SW480 (cell line): ENCODE results near the gene NHSL1.
A peak's percentile ranks its signal among the peaks of the same experiment; 100 is the strongest.

Experiments used
- DNase-seq: peaks from one replicate; pipeline ENCODE4 v3.0.0-alpha.2; 2016; ENCODE audit warnings: low spot score

Gene NHSL1

GRCh38 chr6:138522611-138523010 is 23.3 kb upstream of the NHSL1 start:
- no peak for DNase-seq

GRCh38 chr6:138521790-138522189 is 22.5 kb upstream of the NHSL1 start:
- no peak for DNase-seq

GRCh38 chr6:138520463-138520862 is 21.2 kb upstream of the NHSL1 start:
- DNase-seq, result no peak

- DNase-seq, result no peak
Measured at GRCh38 chr6:138518054-138518453, 18.8 kb upstream of the NHSL1 start.

DNA sequence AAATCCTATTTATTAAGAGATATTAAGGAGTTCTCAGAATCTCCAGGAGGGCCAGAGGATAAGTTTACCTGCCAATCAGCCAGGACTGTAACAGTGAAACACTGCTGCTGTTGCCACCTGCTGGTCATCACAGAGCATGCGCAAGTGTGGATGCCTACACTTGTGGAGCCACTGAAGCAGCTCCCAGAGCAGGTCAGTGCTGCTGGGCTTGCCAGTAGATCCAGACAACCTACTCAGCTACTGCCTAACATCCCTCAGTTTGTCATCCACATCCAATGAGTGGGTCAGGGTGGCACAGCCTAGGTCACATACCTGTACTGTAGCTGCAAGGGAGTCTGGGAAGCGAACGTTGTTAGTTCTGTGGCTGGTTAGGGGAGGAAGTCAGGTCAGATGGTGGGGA is 18.3 kb upstream of the NHSL1 start:
- DNase-seq, result peak; percentile 14

GRCh38 chr6:138515657-138516248 is 16.5 kb upstream of the NHSL1 start:
- DNase-seq, result no peak

DNA sequence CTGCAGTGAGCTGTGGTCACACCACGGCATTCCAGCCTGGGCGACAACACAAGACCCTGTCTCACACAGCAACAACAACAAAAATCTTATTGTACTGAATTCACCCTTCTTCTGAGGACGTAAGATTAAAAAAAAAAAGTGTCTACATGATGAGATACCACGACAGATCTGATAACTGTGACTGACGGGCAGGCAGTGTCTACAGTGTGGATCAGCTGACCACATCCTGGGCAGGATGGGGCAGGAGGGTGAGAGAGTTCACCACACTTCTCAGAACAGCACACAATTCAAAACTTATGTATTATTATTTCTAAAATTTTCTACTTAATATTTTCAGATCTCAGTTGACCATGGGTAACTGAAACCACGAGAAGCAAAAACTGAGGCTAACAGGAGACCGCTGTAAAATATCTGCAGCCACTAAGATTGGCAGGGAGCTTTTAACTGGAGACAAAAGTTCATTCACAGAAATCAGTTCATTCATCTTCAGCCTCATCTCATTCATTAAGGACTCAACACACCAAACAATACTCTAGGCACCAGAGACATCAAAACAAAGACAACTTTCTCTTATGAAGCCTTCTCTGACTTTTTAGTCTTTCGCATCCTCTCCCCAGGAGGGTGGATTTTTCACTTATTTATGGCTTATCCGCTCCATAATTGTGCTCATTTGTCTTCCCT is 15.7 kb upstream of the NHSL1 start:
- no peak for DNase-seq

GRCh38 chr6:138512609-138513008 is 13.3 kb upstream of the NHSL1 start:
- DNase-seq, result no peak

- DNase-seq, result no peak
Measured at GRCh38 chr6:138510093-138510492, 10.8 kb upstream of the NHSL1 start.

DNA sequence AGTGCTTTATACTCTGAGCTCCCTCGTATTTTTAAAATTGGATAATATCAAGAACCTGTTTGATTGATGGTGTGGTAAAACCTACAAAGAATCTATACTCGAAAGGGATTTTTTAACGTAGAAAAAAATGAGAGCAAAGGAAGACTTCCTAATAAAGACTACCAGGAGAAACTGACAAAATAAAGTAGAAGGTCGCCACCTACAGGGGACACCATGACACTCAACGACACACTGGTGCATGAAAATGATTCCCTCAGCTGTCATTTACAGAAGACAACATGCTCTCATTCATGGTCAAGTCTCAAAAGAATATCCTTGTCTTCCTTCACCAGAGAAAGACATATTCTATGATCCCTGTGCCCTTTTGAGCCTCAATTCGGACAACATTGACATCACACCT is 10.1 kb upstream of the NHSL1 start:
- peak; percentile 30 for DNase-seq

DNA sequence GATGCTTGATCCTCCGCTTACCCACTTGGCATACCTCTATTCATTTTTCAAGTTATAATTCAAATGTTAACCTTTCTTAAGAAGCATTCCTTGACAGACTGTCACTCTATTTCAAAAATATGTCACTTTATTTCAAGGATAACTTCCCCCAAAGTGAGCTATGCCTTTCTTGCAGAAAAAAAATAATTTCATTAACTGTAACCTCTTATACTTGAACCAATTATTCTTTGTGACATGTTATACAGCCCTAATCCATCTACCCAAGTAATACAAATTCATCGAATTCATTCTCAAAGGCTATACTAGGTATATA is 9.3 kb upstream of the NHSL1 start:
- DNase-seq, result no peak

DNA sequence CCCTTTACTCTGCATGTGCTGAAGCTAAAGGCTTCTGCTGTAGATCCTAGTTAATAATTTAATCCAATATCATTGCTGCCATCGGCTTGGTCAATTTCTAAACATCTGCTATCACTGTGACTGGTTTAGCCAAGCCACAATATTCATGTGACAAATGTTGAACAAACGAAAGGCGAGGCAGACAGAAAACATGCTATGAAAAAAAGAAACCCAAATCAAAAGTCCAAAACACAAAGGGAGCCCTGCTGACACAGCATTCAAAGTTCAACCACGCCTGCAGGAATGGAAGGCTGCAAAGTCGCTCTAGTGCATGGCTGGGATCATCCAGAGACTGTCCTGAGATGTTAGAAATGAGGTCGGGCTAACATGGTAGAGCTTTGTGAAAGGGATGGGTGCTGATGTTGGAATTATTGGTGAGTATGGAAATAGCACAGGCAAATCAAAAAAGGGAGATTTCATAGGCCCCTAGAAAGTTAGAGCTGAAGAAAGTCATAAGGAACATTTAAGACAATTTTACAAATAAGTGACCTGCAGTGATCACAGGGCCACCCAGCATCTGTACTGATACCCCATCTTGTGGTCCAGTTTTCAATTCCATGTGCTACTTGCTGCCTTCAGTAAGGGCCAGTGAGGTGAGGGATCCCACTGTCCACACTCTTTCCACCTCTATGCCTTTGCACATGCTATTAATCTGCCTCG is 8.8 kb upstream of the NHSL1 start:
- DNase-seq, result no peak

- DNase-seq, result no peak
Measured at GRCh38 chr6:138504764-138505689, 5.7 kb upstream of the NHSL1 start.

- peak; percentile 67 for DNase-seq
Measured at GRCh38 chr6:138503881-138504680, 4.8 kb upstream of the NHSL1 start.

GRCh38 chr6:138502546-138502945 is 3.3 kb upstream of the NHSL1 start:
- DNase-seq, result no peak

GRCh38 chr6:138500867-138501446 is 1.7 kb upstream of the NHSL1 start:
- DNase-seq, result no peak

GRCh38 chr6:138500045-138500665 is 861 bp upstream of the NHSL1 start:
- DNase-seq, result peak; percentile 24

DNA sequence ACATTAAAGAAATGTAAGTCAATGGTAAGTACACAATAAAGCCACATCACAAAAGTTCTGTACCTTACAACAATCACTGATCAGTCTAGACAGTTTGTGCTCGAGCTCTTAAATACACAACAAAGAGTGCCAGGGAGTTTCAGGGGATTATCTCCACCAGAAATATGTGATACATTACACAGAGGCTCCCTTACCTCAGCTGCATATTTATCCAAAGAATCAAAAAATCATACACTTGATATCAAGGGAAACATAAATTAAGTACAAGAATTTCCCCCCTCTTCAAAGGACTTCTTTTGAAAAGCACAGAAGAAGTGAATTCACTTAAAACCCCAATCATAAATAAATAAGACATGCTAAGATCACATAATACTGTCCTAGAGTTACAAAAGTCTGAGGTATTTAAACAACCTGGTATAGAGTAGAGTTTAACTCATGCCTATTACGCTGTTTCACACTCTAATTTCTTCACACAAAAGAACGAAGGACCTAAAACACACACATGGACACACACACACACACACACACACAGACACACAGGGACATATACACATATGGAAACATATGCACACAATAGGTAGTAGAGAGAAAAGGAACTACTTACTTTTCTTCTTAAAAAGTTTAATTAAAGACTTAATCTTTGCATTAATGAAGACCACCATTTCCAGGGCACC is 528 bp downstream of the NHSL1 start:
- peak; percentile 36 for DNase-seq

DNA sequence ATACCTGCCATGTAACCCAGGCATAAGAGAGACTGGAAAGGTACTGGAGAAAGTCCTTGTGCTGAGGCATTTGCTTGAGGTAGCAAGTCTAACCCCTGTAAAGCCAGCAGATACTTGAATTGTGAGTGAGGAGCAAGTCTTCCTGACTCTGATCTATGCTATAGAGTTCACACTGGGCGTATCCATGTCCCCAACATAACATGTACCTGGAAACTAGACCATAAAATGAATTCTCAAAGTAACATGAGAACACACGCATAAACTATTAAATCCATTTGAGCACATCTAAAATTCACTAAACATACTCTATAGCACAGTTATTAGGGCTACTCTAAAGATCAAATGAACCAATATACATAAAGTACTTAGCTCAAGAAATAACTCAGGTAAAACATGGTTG is 2.0 kb downstream of the NHSL1 start:
- no peak for DNase-seq

DNA sequence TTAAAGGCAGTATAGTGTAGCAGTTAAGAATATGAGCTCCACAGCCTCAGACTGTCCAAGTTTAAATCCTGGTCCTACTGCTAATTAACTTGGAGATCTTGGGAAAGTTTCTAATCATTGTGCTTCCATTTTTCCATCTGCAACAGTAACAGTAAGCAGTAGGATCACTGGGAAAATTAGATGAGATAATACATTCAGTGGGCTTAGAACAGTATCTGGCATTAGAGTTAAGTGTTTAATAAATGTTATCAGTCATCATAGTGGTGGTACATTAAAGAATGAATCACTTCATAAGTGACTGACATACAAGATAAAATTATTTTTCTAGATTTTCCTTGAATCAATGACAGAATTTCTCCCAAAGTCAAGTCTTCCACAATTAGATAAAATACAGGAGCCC is 5.0 kb downstream of the NHSL1 start:
- DNase-seq, result no peak
